Measurements from ENCODE around the gene FBXO46.
"Not testable (repeated sequence)": the region's sequence is repeated elsewhere in the genome, so short reads cannot be mapped to it uniquely, and the experiment has no call there.

Gene FBXO46

GRCh38 chr19:45687599-45687998 is 43.1 kb downstream of the FBXO46 start:
- DNase-seq (ENCODE audit: low spot score) = no peak
- peak; percentile 58 for FAIRE-seq

- not testable (repeated sequence) for DNase-seq (ENCODE audit: low spot score); FAIRE-seq
Observed at GRCh38 chr19:45685045-45685444, 45.7 kb downstream of the FBXO46 start.

GRCh38 chr19:45682908-45683307 is 47.8 kb downstream of the FBXO46 start:
- no peak for DNase-seq (ENCODE audit: low spot score)
- no peak for FAIRE-seq

- FAIRE-seq = no peak
- DNase-seq (ENCODE audit: low spot score) = no peak
Observed at GRCh38 chr19:45682117-45682516, 48.6 kb downstream of the FBXO46 start.

- peak; percentile 35 for FAIRE-seq
- DNase-seq (ENCODE audit: low spot score) = peak; percentile 90
Observed at GRCh38 chr19:45681391-45682015, 49.2 kb downstream of the FBXO46 start.

- no peak for DNase-seq (ENCODE audit: low spot score)
- no peak for FAIRE-seq
Observed at GRCh38 chr19:45677351-45678230, 53.1 kb downstream of the FBXO46 start.

- no peak for DNase-seq (ENCODE audit: low spot score)
- FAIRE-seq = no peak
Observed at GRCh38 chr19:45676851-45677263, 53.8 kb downstream of the FBXO46 start.

GRCh38 chr19:45674946-45675345 is 55.8 kb downstream of the FBXO46 start:
- no peak for FAIRE-seq
- DNase-seq (ENCODE audit: low spot score) = no peak

GRCh38 chr19:45670670-45671453 is 59.8 kb downstream of the FBXO46 start:
- DNase-seq (ENCODE audit: low spot score) (peak; percentile 49), FAIRE-seq (no peak)

GRCh38 chr19:45668342-45668871 is 62.3 kb downstream of the FBXO46 start:
- no peak for FAIRE-seq
- DNase-seq (ENCODE audit: low spot score) = no peak

- DNase-seq (ENCODE audit: low spot score) (peak; percentile 67), FAIRE-seq (peak; percentile 84)
Observed at GRCh38 chr19:45667620-45668341, 62.9 kb downstream of the FBXO46 start, which contains the start of gene GIPR. Gene GIPR (plus strand): TSS chr19:45668221. CDS start chr19:45669521, 1,300 bp downstream.

GRCh38 chr19:45664575-45664974 is 66.1 kb downstream of the FBXO46 start:
- no peak for FAIRE-seq
- no peak for DNase-seq (ENCODE audit: low spot score)

- FAIRE-seq (no peak), DNase-seq (ENCODE audit: low spot score) (no peak)
Observed at GRCh38 chr19:45663800-45664199, 66.9 kb downstream of the FBXO46 start.

GRCh38 chr19:45660636-45661035 is 70.1 kb downstream of the FBXO46 start:
- FAIRE-seq (no peak), DNase-seq (ENCODE audit: low spot score) (no peak)

All from urothelium cell line (cell line).